Keratinocyte (primary cell): Measurements from ENCODE around the gene PSMD2. TPM values are rescaled to one million over a fixed set of nuclear protein-coding genes. Genes with fewer than 3 reads are reported as not detected.

Experiments
- DNase-seq: peaks from one replicate; pipeline ENCODE4 v3.0.0-alpha.2; 2011; ENCODE audit warnings: low read depth, missing footprints, low spot score
- FAIRE-seq: peaks from 2 replicates; lab custom pipeline; 2011; peaks lifted over from hg19 to GRCh38; lab: Jason Lieb, UNC
- H2AFZ ChIP-seq: 2 replicates; pipeline ENCODE4 v1.6.0; 2012; ENCODE audit warnings: low read length, control low read depth, inconsistent platforms; ENCODE audit not compliant: control insufficient read depth
- H3K27ac ChIP-seq: 2 replicates; pipeline ENCODE4 v1.5.1; 2011; ENCODE audit warnings: low read length; ENCODE audit not compliant: control insufficient read depth, insufficient read depth
- H3K27me3 ChIP-seq: 3 replicates; pipeline ENCODE4 v1.6.0; 2011; ENCODE audit warnings: low read length; ENCODE audit not compliant: control insufficient read depth, insufficient read depth; ENCODE audit errors: extremely low read depth
- H3K36me3 ChIP-seq, 2 experiments: 2 replicates in 1 of 2; 3 replicates in 1 of 2; pipeline ENCODE4 v1.5.1; 2011; ENCODE audit warnings: low read length in 2 of 2, mild to moderate bottlenecking in 1 of 2; ENCODE audit not compliant: control insufficient read depth in 2 of 2, insufficient read depth in 2 of 2; ENCODE audit errors: extremely low read depth in 1 of 2
- H3K4me1 ChIP-seq: 3 replicates; pipeline ENCODE4 v1.5.1; 2011; ENCODE audit warnings: low read length; ENCODE audit not compliant: control insufficient read depth, insufficient read depth; ENCODE audit errors: extremely low read depth
- H3K4me2 ChIP-seq: 3 replicates; pipeline ENCODE4 v1.6.0; 2011; ENCODE audit warnings: low read depth, low read length; ENCODE audit not compliant: control insufficient read depth, insufficient read depth; ENCODE audit errors: extremely low read depth
- H3K4me3 ChIP-seq, 3 experiments: fragments of 200-600 bp in 1 of 3; sonication (generic) in 1 of 3; 2 replicates in 2 of 3; 3 replicates in 1 of 3; pipeline ENCODE4 v1.5.1; 2011 to 2016; ENCODE audit warnings: low read length in 3 of 3, mild to moderate bottlenecking in 3 of 3, control low read depth in 2 of 3, inconsistent platforms in 1 of 3, low read depth in 1 of 3, mixed read lengths in 1 of 3, mixed run types in 1 of 3, moderate library complexity in 1 of 3; ENCODE audit not compliant: control insufficient read depth in 2 of 3, insufficient read depth in 2 of 3; ENCODE audit errors: extremely low read depth in 1 of 3
- H3K79me2 ChIP-seq: 2 replicates; pipeline ENCODE4 v1.6.0; 2012; ENCODE audit warnings: low read length; ENCODE audit not compliant: control insufficient read depth, insufficient read depth
- H3K9ac ChIP-seq: 3 replicates; pipeline ENCODE4 v1.6.0; 2011; ENCODE audit warnings: low read length; ENCODE audit not compliant: control insufficient read depth, insufficient read depth; ENCODE audit errors: extremely low read depth
- H3K9me1 ChIP-seq: 3 replicates; pipeline ENCODE4 v1.6.0; 2011; ENCODE audit warnings: low read length; ENCODE audit not compliant: control insufficient read depth, insufficient read depth; ENCODE audit errors: extremely low read depth
- H3K9me3 ChIP-seq: 2 replicates; pipeline ENCODE4 v1.5.1; 2012; ENCODE audit warnings: low read depth, low read length; ENCODE audit not compliant: control insufficient read depth
- H4K20me1 ChIP-seq: 3 replicates; pipeline ENCODE4 v1.6.0; 2011; ENCODE audit warnings: low read length; ENCODE audit not compliant: control insufficient read depth, insufficient read depth; ENCODE audit errors: extremely low read depth
- CTCF ChIP-seq, 3 experiments: IDR thresholded peaks in 1 of 3; conservative IDR thresholded peaks in 1 of 3; optimal IDR thresholded peaks in 1 of 3; 2 replicates in 2 of 3; 3 replicates in 1 of 3; pipeline versions ENCODE3 to v1.5.1; 2011; ENCODE audit warnings: low read length in 3 of 3, mild to moderate bottlenecking in 3 of 3, moderate library complexity in 2 of 3, control low read depth in 1 of 3, inconsistent platforms in 1 of 3; ENCODE audit not compliant: insufficient read depth in 2 of 3; ENCODE audit errors: extremely low read depth in 1 of 3
- EZH2 ChIP-seq: IDR thresholded peaks from one replicate; pipeline ENCODE4 v1.6.1; 2012; ENCODE audit warnings: inconsistent platforms, mild to moderate bottlenecking, low read length, moderate library complexity
- dilution Hi-C: fragments of 300-500 bp; cut with MboI; formaldehyde crosslinking; loops from one replicate; pipeline ENCODE4 v1.7.0; 2020; ENCODE audit warnings: low sequenced_read_pairs; ENCODE audit not compliant: extremely low pct_ligation_motif_present
- polyA plus RNA-seq, 5 experiments: library from polyadenylated mRNA; depleted of rRNA in 3 of 5; stranded (reverse) in 3 of 5; stranded (forward) in 1 of 5; unstranded in 1 of 5; fragments of >200 nt; gene quantifications; 1 replicate in 1 of 5; 2 replicates in 3 of 5; 3 replicates in 1 of 5; pipeline versions ENCODE4 v1.2.1 to v1.2.3, GENCODE V29; 2011 to 2012; ENCODE audit warnings: missing spikeins in 2 of 5, low read depth in 1 of 5, low replicate concordance in 1 of 5

PSMD2 gene
- polyA plus RNA-seq, 1 donor (not counting 4 experiments of a cell fraction or from before 2014, with no cell fraction given): 593 TPM

GRCh38 chr3:184337981-184338380, 38.9 kb downstream of the PSMD2 start:
- Histone ChIP-seq H3K9me3 (no peaks in the 10 kb centered on the region), H3K4me2 (peak overlapping the region; percentile 90), H3K27ac (no peak overlapping the region), H3K79me2 (peaks cover 26% of the 10 kb centered on the region), H3K36me3 (peaks cover 21 to 35% of the 10 kb centered on the region in 2 experiments), H4K20me1 (peaks cover 13% of the 10 kb centered on the region), H2AFZ (no peak overlapping the region), H3K4me3 (peak overlapping the region in 1 of 3 experiments; percentile 4), H3K27me3 (no peaks in the 10 kb centered on the region), H3K4me1 (peaks cover 82% of the 10 kb centered on the region), H3K9ac (peak overlapping the region; percentile 66), H3K9me1 (peaks cover 4% of the 10 kb centered on the region)
- DNase-seq: no peak
- dilution Hi-C loops: no loop called here
- TF ChIP-seq CTCF (optimal IDR thresholded peaks at IDR 0.05 in 1 of 3, IDR thresholded peaks at IDR 0.05 in 1 of 3, conservative IDR thresholded peaks at IDR 0.05 in 1 of 3; ENCODE audit: extremely low read depth in 1 of 3, insufficient read depth in 2 of 3, low read length in 3 of 3) (no peak), EZH2 (no peak)
- FAIRE-seq: no peak

- H3K36me3 ChIP-seq: peaks cover 20 to 34% of the 10 kb centered on the region in 2 experiments
- H2AFZ ChIP-seq: peak overlapping the region; percentile 22
- dilution Hi-C loops: no loop called here
- H3K4me3 ChIP-seq: peak overlapping the region; percentile 4 to 16 (median 4)
- H3K79me2 ChIP-seq: peaks cover 23% of the 10 kb centered on the region
- no peaks in the 10 kb centered on the region for H3K27me3 ChIP-seq
- TF ChIP-seq EZH2: no peak
- peak in 1 of 3 experiments; percentile 6 for TF ChIP-seq CTCF (optimal IDR thresholded peaks at IDR 0.05 in 1 of 3, IDR thresholded peaks at IDR 0.05 in 1 of 3, conservative IDR thresholded peaks at IDR 0.05 in 1 of 3; ENCODE audit: extremely low read depth in 1 of 3, insufficient read depth in 2 of 3, low read length in 3 of 3)
- FAIRE-seq: no peak
- no peaks in the 10 kb centered on the region for H3K9me3 ChIP-seq
- peaks cover 4% of the 10 kb centered on the region for H3K9me1 ChIP-seq
- H3K4me1 ChIP-seq: peaks cover 81% of the 10 kb centered on the region
- H4K20me1 ChIP-seq: peaks cover 13% of the 10 kb centered on the region
- peak overlapping the region; percentile 56 for H3K27ac ChIP-seq
- H3K9ac ChIP-seq: peak overlapping the region; percentile 66
- H3K4me2 ChIP-seq: peak overlapping the region; percentile 90
- DNase-seq: no peak
These were observed 39.5 kb downstream of the PSMD2 start for GRCh38 chr3:184338511-184338945.
